Left cardiac atrium (tissue), 4 donors: ENCODE results near the gene CLASP2. TPM values are rescaled to one million over a fixed set of nuclear protein-coding genes. Genes with fewer than 3 reads are reported as not detected.

ENCODE experiments used
- ATAC-seq, 2 donors: fragments of 200-7000 bp; cut with Tn5 transposase; one replicate each; pipeline ENCODE4 v1.9.1; 2020; ENCODE audit warnings: mild to moderate bottlenecking in 2 of 2, moderate library complexity in 2 of 2
- DNase-seq: peaks from one replicate; pipeline ENCODE4 v3.0.0-alpha.2; 2020
- intact Hi-C, 2 donors: fragments of 100-400 bp; cut with DNase I; formaldehyde crosslinking; loops; one replicate each; pipeline versions ENCODE4 v1.14.1 to v1.15.1; 2022 to 2023
- total RNA-seq, 2 donors: library from RNA; stranded (reverse); fragmentation: NEBNext Ultra II Directional; extraction: Animal tissue kit (Norgen Biotek cat#: 25700); gene quantifications; one replicate each; pipeline ENCODE4 v1.2.1, GENCODE V29; 2021
- donor health status: DM: no; HTN: yes; CAD: no.
- donor health status: DM: no; HTN: yes; CAD: no; lungs with severe emphysema.
- donor health status: DM: yes; HTN: yes; CAD: no.
- donor health status: Dilated cardiomyopathy.

CLASP2 gene
- total RNA-seq, 2 donors from 2014 or later: 52.9 to 61.4 TPM

DNA sequence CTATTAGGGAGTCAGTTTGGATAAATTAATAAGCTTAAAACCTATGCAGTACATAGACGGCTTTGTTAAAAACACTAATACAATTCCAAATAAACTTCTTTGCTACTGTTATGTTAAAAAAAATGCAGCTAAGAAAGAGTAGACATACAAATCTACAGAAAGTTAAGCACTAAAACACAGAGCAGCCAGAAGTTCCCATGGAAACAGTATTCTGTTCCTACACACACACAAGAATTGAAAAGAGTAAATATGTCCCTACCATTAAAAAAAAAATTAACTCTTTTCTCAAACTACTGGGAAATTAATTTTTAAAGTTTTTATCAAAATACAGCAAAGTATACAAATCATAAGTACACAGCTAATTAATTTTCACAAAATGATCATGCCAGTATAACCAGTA is 71.6 kb downstream of the CLASP2 start:
- no peak for ATAC-seq
- no peak for DNase-seq
- intact Hi-C loops: no loop called here

DNA sequence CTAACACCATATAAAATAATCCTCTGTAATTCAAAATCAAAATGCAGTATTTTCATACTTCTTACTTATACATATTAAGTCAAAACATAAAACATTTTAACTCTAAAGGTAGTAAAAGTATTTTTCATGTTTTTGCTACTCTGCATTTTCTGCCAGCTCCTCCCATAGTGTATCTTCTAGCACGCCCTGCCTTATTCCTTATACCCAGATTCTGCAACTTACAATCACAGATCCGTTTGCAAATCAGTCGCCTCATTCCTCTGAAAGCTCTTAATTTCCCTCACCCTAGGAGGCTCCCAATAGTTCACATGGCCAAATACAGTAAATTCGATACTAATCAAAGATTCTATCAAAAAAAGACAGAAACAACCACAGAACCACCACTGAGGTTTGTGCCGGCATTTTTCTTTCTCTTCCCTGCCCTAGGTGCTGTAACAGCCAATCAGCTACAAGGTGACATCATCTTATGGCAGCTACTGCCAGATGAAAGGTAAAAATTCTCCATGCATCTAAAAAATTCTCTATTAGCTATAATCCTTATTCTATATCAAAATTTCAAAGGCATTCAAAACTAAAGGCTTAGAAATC is 72.9 kb downstream of the CLASP2 start:
- ATAC-seq (peak; percentile 70 to 87), DNase-seq (no peak)
- intact Hi-C loops: no loop called here

DNA sequence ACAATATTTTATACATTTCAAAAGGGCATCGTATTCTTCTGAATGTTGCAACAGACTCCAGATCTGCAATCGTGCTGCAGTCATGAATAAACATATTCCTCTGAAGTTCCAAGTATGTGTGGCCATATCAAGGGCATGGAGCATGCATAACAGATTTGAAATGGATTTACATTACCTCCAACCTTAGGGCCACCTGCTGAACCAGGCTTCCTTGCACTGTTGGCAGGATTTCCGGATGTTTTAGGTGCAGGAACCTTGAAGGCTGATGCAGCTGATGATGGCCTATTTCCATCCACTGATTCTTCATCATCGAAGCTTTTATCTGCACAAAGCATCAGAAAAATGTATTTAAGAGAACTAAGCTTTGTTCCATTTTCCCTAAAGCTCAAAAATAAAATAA is 73.5 kb downstream of the CLASP2 start:
- intact Hi-C loops: no loop called here
- DNase-seq: no peak
- ATAC-seq: no peak

DNA sequence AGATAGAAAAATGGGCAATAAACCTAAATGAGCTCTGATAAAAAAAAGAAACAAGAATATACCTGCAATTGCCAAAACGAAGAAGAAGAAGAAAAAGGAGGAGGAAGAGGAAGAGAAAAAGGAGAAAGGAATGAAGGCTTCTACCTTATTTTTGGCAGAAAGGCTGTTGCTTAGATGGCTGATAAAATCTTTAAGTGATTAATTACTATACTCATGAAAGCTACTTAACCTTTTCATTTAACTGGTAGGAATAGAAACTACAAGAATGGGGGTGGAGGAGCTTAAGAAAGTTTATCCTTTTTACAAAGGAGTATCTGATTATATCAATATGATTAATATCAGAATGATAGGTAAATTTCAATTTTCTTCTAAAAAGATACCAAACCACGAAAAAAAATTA is 75.2 kb downstream of the CLASP2 start:
- ATAC-seq (no peak), DNase-seq (no peak)
- intact Hi-C loops: no loop called here

DNA sequence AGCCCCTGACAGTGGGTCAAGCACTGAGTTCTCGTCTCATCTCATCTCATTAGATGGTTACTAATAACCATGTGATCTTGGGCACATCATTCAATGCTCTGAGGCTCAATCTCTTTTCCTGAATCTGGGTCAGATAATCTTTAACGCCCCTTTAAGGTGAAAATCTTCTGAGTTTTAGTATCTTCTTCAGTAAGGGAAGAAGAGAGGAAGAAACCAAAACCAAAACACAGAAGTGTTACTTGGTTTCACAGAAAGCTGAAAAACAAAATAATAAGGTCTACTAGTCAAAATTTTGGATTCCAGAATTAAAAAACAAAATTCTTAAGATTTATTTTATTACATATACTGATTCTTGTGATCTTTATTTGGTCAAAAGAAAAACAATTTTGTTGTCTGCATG is 78.2 kb downstream of the CLASP2 start:
- intact Hi-C loops: loop anchor here in 1 of 2 donors (5.0 kb wide), 1 partner anchor 147 kb away; no protein-coding TSS in a partner anchor
- no peak for DNase-seq
- no peak for ATAC-seq

DNA sequence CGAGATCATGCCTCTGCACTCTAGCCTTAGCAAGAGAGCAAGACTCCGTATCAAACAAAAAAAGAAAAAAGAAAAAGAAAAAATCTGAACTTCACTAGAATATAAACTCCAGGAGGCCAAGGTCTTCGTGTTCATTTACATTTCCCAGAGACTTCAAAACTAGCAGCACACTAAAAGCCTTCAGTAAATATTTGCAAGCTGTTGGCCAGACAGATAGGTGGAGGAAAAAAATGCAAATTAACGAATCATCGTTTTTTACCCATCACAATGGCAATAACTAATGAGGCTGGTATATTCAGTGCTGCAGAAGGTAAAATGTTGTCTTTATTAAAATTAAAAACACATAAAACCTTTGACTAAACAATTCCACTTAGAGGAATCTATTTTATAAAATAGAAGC is 80.6 kb downstream of the CLASP2 start:
- ATAC-seq (no peak), DNase-seq (no peak)
- intact Hi-C loops: loop anchor here (2.0 to 5.0 kb wide), 2 partner anchors 79 to 150 kb away; no protein-coding TSS in a partner anchor

DNA sequence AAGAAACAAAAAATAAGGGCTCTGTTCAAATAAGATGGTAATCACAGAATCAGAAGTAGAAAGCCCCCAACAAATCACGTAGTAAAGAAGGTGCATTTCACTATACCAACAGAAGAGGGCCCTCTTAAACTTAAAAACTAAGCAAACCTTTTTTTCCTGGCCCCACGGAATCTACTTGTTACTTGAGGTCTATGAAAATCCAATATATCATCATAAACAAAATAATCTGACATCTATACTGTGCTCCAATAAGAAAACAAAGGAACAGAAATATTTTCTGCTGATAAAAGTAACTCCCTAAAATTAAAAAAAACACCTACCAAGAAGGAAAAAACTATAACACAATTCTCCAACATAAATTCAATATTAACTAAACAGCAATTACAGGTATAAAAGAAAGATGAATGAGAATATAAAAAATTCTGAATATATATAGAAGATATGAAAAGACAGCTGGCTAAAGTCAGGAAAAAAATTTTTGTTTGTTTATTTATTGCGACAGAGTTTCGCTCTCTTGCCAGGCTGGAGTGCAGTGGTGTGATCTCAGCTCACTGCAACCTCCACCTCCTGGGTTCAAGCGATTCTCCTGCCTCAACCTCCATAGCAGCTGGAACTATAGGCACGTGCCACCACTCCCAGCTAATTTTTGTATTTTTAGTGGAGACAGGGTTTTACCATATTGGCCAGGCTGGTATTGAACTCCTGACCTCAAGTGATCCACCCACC is 81.8 kb downstream of the CLASP2 start:
- ATAC-seq (no peak), DNase-seq (no peak)
- intact Hi-C loops: loop anchor here (1.0 to 5.0 kb wide), 3 partner anchors 81 to 151 kb away; no protein-coding TSS in a partner anchor

DNA sequence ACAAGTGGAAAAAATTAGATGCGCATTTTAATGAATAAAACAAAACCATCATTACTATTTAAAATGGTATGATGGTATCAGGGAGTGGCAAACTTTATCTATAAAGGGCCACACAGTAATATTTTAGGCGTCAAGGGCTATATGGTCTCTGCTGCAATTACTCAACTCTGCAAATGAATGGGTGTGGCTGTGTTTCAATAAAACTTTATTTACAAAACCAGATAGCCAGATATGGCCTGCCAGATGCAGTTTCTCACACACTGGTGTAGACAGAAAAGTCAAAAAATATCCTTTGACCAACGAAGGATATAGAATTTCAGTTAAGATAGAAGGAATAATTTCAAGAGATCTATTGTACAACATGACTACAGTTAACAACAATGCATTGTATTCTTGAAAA is 83.8 kb downstream of the CLASP2 start:
- intact Hi-C loops: no loop called here
- DNase-seq (no peak), ATAC-seq (no peak)

DNA sequence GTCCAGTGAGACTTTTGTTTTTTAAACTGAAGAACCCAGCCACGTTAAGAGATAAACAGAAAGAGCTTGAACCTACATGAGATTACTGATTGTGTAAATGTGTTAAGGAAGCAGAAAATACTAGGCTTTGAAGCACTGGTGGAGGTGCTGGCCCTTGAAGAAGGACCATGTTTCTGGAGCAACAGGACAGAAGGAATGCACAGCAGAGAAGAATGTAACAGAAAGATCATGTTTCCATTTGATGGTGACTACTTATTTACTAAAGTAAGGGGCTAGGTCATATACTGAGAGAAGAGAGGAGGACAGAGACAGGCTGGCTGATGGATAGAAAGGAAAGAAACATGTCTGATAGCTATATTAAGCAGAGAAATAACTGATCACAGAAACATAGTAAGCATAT is 88.8 kb downstream of the CLASP2 start:
- DNase-seq (no peak), ATAC-seq (no peak)
- intact Hi-C loops: no loop called here

DNA sequence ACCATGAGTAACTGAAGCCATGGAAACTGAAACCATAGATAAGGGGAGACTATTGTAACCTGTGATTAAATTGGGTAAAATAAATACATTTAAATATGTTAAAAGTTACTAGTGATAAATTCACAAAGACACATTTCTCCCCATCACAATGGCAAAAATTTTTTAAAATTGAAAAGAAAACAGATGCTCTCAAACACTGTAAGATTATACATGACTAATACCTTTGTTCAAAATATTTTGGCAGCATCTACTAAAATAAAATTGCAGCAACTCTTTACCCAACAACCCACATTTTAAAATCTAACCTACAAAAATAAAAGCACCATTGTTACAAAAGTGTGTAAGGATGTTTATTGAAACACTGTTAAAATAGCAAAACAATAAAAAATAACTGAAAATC is 93.3 kb downstream of the CLASP2 start:
- intact Hi-C loops: no loop called here
- DNase-seq (no peak), ATAC-seq (no peak)

DNA sequence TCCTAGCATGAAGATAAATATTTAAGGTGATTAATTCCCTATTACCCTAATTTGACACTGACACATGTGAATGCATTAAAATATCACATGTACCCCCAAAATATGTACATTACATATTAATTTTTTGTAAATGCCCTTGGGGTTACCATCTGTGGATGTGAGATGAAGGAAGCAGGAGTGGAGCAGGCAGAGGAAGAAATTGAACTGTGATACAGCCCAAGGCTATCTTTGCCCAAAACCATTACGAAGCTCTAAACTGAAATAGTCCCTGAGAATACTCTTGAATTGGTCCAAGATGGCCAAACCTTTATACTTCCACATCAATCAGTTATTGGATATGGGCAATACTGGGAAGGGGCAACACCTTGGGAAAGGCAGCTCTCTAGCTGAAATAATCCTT is 105.0 kb downstream of the CLASP2 start:
- DNase-seq (no peak), ATAC-seq (no peak)
- intact Hi-C loops: no loop called here

DNA sequence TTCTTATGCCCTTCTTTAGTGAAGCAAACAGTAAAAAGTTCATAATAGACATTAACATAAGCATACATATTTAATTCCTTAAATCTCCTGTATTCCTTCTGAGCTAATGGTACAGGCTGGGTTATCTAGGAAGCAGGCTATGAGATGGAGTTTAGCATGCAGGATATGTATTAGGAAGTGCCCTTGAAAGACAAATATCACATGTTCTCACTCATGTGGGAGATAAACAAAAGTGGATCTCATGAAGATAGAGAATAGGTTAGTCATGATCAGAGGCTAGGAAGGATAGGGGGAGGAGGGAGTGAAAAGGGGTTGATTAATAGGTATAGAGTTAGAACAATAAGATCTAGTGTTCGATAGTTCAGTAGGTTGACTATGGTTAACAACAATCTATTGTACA is 105.4 kb downstream of the CLASP2 start:
- no peak for DNase-seq
- ATAC-seq: no peak
- intact Hi-C loops: no loop called here

DNA sequence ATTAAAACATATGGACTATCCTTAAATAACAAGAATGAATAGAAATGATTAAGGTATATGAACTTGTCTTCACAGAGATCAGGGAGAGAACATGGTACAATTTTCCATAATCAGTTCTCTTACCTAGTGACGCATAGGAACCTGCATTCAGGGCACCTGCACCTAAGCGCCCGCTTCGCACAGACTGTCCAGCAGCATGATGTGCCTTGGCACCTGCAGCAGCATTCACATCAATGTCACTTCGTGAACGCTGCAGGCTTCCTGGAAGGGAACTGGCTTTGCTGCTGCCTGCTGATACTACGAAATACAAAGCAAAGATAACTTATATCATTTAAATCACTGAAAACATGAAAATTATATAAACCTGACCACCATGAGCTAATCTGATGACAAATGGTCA is 115.2 kb downstream of the CLASP2 start:
- intact Hi-C loops: no loop called here
- ATAC-seq (no peak), DNase-seq (no peak)

DNA sequence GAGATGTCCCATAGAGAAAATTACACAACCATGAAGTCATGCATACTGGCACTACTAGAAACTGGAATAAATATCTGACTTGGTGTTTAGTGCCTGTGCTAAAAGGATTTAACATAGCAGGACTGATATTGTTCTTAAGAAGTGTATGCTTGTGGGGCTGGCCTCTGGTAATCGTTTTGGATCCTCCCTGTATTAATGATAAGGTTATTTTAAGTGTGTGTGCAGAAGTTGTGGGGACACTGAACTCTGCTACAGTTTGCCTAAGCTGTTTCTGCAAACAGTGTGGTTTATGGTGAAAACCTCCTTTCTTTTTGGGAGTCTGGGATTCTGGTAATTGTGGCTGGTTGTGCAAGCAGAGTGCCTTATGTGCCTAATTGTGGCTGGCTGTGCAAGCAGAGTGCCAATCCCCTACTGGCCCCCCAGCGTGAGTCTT is 120.8 kb downstream of the CLASP2 start:
- DNase-seq (no peak), ATAC-seq (peak in 1 of 2 donors; percentile 53)
- intact Hi-C loops: no loop called here

DNA sequence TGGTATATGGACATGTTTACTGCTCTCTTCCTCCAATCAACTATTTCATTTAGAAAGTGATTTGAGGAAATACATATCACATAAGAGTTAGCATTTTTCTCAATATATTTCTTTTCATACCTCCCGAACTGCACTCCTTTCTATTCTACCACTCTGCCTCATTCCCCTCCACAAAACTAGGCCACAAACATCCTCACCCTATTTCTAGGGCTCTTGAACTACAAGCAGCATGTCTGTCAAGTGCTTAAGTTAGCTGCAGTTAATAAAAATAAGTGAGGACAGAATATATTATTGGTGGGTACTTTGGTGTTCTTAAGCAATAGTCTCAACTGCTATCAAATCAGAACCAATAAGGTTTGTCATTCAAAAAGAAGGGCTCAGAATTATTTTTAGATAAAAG is 125.1 kb downstream of the CLASP2 start:
- intact Hi-C loops: no loop called here
- DNase-seq (no peak), ATAC-seq (no peak)

DNA sequence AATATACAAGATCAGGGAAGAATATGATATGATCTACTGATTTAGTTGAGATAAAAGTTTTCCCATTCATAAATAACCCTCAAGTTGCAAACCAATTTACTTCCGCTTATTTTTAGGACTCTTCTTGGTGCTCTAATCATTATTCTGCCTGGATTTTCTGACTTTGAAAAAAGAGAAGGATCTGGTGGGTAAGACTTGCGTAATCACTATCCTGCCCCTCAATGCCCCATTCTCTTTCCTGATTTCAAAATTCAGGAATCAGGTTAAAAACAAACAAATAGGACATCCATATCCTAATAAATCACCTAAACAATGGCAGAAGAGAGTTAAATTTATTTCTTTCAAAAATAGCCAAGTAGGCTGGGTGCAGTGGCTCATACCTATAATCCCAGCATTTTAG is 127.5 kb downstream of the CLASP2 start:
- DNase-seq: no peak
- no peak for ATAC-seq
- intact Hi-C loops: no loop called here

DNA sequence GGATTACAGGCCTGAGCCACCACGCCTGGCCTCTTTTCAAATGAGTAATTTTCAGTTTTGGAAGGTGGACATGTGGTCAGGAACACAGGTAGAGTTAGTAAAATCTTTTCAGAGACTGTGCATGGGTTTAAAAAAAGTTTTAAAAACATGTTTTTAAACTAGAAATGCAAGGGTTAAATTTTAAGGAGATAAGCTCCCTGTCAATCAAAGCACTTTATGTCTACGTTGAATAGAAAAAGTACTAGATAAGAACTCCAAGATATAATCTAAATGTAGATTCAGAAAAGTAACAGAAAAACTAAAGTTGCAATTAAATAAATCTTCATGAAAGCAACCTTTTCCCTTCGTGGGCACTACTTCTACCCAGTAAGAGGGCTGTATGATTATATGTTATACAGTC is 131.7 kb downstream of the CLASP2 start:
- DNase-seq (no peak), ATAC-seq (no peak)
- intact Hi-C loops: no loop called here

DNA sequence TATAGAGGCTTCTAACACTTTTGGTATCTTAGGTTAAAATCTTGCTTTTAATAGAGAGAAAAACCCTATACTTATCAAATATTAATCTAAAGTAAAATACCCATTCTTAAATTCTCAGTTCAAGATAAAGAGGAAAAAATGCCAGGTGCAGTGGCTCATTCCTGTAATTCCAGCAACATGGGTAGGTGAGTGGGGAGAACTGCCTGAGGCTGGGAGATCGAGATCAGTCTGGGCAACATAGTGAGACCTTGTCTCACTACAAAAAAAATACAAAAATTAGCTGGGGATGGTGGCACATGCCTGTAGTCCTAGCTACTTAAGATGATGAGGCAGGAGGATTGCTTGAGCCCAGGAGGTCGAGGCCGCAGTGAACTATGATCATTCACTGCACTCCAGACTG is 135.8 kb downstream of the CLASP2 start:
- DNase-seq: no peak
- intact Hi-C loops: no loop called here
- ATAC-seq: no peak

DNA sequence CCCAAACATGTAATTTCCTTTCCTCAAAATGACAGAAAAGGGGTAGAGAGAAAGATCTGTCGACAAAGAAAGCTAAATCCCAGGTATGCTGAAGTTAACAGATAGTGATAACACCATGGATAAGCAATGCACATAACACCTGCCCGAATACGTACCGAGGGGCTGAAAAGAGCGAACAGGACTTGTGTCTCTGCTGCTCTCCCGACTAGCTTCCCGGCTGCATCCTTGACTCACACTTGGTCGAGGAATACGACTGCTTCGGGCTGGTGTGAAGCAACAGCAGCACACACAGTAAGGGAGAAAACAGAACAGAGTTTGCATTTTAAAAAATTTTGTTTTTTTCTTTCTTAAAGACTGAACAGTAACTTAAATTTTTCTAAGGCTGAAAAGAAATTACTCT is 136.4 kb downstream of the CLASP2 start:
- DNase-seq: no peak
- no peak for ATAC-seq
- intact Hi-C loops: no loop called here

DNA sequence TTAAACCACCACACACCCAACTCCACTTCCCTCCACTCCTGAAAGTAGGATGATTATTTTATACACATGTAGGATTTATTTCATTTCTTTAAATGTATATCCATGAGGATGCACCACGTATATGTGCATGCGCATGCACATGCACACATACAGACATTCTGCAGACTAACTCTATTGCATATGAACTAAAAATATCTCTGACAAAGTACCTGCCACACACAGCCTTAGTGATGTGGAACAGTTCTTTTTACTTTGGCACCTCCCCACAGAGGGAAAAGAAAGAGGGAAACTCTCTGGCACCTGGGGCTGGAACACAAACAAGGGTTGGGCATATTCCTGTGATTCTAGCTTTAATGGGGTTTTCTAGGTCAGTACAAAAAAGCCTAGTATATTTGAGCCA is 138.2 kb downstream of the CLASP2 start:
- intact Hi-C loops: no loop called here
- ATAC-seq: no peak

DNA sequence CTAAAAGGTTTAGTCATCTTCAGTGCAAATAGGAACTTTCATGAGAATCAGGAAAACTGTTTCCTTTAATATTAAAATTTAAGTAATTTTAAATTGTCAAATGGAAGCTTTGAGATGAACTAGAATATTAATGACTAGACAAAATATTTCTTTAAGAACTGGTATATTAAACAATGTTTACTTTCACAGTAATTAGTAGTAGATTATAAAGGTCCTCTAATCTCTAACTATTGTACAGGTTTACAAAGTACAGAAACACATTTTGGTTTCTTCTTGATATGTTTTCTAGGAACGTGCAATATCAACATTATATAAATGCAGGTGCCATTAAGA is 138.9 kb downstream of the CLASP2 start:
- ATAC-seq (no peak), DNase-seq (no peak)
- intact Hi-C loops: no loop called here

More for the DNA sequence above, 138.2 kb downstream of the CLASP2 start:
- no peak for DNase-seq
